Stimulated activated CD4-positive, alpha-beta T cell treated with anti-CD3 and anti-CD28 coated beads, Interleukin-4, amount 100 ng/mL, for 4 hours (primary cell): Measurements from ENCODE around the gene FAM193B.
"Not testable (repeated sequence)": the region's sequence is repeated elsewhere in the genome, so short reads cannot be mapped to it uniquely, and the experiment has no call there.

Source experiments
- DNase-seq, 2 experiments: peaks; one replicate each; pipeline ENCODE4 v3.0.0-alpha.2; 2020

Gene FAM193B

DNA sequence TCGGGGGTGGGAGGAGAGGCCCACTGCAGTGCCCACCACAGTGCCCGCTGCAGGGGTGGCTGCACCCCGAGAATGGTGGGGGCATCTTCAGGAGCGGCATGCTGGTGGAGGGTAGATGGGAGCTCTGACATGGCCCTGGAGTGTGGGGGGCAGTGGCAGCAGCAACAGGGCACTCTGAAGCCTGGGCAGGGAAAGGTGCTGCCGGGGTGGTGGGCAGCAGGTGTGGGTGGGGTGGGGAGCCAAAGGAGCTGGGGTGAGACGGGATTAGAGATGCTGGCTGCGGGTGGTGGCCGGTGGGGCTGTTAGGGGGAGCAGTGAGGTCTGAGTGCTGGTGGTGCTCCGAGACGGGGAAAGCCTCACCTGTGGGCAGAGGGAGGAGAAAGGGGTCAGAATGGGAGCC lies 18.0 kb downstream of the FAM193B start:
- no peak for DNase-seq

DNA sequence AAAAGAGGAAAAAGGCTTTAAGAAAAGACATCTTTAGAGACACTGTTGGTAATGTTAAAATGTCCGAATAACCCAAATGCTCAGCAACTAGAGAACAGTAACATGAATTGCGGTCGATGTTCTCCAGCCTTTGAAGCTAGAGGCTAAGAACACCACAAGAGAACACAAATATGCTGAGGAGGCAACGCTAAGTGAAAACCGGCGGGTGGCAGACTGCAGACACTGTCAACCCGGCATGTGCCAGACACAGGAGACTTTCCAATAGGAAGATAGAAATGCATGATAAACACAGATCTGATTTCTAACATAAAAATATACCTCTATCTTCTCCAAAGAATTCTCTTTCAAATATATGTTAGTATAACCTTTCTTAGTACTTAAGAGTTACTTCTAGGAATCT lies 19.2 kb downstream of the FAM193B start:
- no peak for DNase-seq

DNA sequence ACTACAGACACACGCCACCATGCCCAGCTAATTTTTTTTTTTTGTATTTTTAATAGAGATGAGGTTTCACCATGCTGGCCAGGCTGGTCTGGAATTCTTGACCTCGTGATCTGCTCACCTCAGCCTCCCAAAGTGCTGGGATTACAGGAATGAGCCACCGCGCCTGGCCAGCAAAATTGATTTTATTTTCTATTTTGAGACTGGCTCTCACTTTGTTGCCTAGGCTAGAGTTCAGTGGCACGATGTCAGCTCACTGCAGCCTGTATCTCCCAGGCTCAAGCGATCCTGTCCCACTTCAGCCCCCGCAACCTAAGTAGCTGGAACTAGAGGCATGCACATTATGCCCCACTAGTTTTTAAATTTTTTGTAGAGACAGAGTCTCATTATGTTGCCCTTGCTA lies 19.9 kb downstream of the FAM193B start:
- DNase-seq: not testable (repeated sequence)

DNA sequence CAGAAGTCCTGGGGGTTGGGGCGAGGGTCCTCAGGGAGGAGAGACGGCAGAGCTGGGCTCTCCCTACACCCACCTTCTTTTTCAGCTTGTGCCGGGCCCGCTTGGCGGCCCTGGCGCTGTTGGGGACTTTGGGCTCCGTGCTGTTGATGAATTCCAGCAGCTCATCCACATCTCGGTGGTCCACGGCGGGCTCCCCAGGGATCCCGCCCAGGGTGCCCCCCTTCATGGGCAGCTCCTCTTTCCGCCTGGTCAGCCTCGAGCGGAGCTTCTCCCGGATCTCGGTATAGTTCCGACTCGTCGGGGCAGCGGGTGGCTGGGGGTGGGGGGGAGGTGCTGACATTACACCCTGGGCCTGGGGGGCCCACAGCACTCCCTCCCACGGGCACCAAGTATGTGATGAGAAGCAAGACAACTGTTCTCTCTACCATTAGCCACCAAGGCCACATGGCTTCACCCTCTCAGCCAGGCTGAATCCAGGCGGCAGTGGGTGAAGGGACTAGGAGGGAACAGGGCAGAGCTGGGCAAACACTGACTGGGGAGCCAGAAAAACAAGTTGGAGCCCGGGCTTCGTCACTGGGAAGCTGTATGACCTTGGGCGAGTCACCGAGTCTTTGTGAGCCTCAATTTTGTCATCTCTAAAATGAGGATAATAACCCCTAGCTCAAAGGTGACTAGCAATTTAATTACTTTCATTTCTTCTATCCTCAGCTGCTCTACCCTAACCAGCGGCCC lies 23.0 kb downstream of the FAM193B start:
- no peak for DNase-seq

DNA sequence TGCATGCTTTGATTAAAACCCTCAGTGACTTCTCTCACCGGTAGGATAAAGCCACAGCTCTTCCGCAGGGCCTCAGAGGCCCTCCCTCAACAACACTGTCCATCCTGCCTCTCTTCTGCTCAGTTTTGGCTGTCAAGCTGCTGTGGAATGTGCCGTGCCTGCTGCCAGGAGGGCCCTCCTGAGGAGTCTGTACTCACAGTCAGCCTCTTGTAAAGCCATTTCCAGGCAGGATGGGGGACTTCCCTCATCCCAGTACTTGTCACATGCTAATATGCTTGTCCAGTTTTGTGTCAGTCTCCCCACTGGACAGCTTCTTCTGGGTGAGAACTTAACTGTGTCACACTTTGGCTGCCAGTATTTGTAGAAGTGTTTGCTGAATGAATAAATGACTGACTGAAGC lies 23.7 kb downstream of the FAM193B start:
- DNase-seq: no peak

DNA sequence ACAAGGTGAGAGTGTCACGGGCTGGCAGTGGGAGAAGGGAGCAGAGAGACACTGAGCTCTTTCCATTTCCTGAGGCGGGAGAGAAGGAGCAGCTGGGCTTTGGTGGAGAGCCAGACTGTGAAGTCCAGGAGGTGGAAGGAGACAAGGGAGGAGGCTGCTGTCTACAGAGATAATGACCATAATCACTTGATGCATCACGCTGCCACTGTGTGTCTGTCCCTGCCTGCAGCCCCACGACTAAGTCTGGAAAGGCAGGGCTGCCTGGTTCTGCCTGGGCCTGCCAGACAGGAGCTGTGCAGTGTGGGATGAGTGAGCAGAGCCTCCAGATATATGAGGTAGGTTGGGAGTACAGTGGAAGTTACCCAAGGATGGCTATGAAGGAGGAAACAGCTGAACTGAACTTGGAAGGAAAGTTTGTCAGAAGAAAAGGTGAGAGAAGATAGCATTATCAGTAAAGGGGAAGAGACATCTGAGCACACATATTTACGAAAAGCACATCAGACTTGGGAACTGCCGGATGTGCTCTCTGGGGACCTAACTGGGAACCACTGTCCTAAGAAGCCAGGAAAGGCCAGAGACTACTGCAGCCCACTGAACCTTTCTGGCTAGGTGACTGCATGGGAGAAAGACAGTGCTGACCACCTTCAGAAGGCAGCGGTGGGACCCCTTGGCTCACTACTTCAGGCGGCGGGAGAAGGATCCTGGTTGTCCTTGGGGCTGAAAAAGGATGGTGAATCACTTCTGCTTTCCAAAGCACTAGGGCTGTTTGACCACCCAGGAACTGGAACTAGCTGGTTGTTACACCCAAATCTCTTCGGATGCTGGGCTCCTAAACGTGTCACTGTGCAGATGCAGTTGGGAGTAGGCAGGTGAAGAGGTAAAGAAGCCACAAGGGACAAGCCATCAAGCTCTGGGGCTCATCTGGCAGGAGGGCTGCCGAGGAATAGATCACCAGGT lies 24.8 kb downstream of the FAM193B start:
- no peak for DNase-seq

DNA sequence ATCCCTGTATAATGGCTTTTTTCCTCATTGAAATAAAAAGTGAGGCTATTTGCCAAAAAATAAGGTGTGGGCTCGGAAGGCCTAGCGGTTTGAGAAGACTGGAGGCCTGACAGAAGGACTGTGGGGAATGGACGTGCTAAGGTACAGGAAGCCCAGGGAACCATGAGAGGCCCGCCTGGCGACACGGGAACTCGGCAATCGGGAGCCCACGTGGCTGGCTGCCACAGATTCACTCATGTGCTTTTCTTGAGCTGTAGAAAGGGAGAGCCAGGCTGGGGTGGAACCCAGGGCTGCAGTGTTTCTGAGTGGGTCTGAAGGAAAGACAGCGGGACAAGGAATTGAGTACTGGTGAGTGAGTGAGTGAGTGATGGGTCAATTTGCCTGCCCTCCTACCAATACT lies 25.7 kb downstream of the FAM193B start:
- DNase-seq: no peak

DNA sequence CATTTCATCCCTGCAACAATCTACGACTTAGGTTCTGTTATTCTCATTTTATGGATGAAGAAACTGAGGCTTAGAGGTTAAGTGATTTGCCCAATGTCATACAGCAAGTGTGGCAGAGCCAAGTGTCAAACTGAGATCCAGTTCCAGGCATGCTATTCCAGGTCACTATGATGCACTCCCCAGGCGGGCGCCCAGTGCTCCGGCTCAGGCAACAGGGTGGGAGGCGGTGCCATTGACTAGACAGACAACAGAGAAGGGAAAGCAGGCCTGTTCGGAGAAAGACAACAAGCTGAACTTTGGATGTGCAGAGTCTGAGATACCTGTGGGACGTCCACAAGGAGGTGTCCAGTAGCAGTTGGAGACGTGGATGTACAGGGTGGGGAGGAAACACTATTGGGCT lies 26.8 kb downstream of the FAM193B start:
- DNase-seq: no peak

DNA sequence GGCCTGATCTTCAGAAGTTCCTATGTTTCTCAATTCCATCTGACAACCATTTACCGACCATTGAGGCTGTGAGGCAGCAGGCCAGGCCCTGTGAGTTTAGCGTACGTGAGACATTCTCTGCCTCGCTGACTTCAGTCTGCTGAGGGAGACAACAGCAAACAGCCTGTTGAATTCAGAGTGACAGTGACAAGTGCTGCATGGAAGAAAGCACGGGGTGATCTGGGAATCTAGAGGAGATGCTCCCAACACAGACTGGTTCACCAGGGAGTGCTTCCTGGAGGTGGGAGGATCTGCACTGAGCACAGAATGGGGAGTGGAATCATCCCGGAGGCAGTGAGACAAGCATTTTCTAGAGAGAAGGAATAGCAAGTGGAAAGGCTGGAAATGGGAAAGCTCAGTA lies 27.6 kb downstream of the FAM193B start:
- DNase-seq: no peak

DNA sequence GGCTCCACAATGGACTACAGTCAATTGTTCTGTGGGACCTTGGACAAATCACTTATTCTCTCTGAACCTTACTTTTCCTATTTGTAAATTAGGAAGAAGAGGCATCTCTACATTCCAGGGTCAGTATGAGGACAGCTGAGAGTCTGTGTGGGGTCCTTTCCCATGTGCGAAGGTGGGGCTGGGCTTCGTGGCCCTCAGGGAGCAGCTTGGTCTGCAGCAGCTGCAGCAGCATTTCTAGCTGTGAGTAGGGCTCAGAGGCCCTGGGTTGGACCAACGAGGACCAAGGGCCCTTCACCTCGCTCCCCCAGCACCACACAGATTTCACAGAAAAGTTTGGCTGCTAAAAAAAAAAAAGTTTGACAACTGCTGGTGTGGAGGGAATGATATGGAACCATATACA lies 28.2 kb downstream of the FAM193B start:
- no peak for DNase-seq

DNA sequence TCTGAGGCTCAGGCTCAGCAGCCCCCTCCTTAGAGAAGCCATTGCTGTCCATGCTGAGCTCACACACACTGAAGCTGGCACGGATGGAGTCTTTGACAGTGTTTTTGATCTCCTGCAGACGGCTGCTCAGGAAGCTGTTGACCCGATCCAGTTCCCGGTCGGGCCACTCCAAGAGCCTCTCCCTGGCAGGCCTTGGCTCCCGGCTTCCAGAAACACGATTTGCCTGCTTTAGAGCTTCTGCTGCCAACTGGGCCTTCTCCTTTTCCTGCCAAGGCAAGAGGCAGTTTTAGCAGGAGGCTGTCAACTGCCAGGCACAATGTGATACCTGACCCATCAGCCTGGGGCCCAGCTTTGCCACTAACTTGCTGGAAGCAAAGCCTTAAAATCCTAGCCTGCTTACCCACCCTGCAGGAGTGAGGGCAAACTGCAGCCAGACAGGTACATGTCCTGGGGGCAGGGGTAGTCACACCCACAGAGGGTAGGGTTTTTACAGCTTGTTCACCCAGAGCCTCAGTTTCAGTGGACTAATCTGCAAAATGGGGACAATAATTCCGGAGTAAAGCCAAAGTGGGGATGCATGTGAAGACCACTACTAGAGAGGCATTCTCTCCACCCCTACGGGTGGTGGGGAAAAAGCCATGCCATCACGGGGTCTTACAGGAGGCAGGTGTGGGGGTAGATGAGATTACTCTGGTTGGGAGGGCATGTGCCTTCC lies 29.3 kb downstream of the FAM193B start:
- DNase-seq: no peak

DNA sequence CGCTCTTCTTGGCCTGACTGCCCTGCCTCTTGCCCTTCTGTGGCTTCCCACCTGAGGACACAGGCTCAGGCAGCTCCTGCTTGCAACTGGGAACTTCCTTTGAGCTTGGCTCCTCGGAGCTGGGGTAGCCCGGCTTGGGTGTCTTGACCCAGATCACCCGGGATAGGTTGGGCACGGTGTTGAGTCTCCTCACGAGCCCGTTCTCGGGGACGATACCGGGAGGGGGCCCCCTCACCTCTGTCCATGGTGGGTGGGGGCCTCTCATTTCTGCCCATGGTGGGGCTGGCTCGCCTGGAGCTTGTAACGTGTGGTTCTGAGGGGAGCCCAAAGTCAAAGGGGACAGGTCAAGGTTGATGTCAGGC lies 29.8 kb downstream of the FAM193B start:
- no peak for DNase-seq

DNA sequence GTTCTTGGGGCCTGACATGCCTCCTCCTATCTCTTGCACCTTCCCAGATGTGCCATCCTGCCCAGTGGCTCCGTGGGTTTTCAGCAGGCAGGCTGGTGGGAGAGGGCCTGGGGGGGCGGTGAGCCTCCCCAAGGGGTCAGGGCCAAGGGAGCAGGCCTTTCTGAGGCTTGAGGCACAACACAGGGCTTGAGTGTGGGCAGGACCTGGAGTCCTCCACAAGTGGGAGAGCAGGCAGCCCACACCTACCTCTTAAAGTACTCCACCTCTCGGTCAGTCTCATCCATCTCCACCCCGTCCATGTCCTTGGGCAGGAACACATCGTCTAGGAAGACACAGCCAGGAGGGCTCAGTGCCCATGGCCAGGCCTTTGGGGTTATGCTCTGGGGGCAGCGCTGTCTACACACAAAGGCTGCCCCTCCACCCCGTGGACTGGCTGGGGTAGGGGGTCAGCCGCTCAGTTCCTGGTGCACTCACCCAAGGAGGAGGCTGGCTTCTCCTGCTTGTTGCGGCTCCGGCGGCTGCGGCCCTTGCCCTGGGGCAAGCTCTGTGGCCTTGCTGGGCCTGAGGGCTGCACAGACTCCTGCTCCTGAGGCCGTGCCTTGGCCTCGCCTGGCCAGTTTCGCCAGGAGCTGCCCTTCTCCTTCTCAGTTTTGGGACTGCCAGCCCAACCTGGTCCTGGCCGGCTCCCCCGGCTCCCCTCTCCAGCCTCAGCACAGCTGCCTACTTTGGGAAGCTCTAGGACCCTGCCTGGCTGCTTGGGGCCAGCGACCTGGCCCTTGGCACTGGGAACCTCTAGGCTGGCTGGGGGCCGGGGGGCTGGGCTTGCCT lies 30.4 kb downstream of the FAM193B start:
- no peak for DNase-seq

DNA sequence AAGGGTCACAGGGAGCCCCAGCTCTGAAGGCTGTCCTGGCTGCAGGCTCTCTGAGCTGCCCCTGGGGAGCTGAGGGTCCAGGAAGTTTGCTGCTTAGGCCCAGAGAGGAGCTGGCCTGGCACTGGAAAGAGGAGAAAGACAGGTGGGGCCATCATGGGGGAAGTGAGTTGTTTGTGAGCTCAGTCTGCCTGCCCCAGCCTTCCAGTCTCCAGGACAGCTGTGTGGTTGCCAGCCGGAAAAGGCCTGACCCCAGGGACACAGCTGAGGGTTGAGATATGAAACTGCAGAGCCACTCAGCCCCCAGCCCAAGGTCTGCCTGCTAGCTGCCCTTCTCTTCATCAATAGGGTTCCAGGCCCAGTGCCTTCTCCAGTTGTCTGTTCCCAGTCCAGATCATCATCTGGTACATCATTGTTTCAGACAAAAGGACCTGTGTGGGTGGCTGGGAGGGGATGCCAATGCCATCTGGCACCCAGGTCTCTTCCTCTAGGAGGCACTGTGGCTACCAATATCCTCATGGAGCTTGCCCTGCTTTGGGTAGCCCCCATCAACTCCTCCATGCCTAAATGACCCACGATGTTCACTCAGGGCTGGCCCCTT lies 33.3 kb downstream of the FAM193B start:
- no peak for DNase-seq

DNA sequence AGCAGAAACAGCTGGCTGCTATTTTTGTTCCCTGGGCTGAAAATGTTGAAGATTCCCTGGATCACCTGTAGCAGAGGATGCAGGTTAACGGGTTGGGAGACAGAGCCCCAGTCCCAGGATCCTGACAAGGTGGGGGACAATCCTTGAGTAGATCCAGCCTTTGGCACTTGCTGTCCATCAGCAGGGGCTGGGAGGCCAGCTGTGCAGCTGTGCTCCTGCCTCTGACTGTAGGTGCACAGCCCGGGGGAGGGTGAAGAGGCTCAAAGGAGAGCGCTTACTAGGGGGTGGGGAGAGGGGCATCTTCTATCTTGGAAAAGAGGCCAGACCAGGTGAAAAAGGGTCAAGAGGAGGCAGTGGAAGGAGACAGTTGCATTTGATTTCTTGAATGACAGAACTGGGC lies 34.1 kb downstream of the FAM193B start:
- DNase-seq: no peak

DNA sequence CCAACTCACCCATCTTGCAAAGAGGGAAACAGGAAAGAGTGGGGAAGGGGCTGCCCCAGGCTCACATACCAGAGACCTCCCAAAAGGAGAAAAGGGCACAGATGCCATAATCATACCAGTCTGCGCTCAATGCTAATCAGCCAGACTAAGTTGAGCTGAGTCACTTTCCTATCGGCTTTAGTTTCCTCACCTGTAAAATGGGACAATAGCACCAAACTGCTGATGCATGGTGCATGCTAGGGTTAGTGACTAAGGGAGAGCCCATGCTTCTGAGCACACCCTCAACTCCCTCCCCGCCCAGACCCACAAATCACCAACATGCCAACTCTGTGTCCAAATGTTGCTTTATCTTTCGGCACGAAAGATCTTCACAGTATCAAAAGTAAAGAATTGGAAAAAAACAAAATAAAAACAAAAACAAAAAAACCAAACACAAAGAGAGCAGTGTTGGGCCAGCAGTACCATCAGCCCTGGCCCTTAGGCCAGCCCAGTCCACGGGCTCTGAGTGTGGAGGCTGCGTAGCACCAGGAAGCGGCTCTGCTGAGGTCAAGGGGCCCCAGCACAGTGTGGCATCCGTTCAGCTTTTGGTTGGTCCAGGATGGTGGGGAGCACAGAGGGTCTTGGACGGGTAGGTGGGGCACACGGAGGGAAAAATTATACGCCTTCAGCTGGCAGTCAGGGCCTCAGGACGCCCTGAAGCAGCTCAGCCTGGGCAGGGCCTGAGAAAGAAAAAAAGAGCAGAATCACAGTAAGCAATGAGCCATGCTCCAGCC lies 34.7 kb downstream of the FAM193B start:
- DNase-seq: no peak

DNA sequence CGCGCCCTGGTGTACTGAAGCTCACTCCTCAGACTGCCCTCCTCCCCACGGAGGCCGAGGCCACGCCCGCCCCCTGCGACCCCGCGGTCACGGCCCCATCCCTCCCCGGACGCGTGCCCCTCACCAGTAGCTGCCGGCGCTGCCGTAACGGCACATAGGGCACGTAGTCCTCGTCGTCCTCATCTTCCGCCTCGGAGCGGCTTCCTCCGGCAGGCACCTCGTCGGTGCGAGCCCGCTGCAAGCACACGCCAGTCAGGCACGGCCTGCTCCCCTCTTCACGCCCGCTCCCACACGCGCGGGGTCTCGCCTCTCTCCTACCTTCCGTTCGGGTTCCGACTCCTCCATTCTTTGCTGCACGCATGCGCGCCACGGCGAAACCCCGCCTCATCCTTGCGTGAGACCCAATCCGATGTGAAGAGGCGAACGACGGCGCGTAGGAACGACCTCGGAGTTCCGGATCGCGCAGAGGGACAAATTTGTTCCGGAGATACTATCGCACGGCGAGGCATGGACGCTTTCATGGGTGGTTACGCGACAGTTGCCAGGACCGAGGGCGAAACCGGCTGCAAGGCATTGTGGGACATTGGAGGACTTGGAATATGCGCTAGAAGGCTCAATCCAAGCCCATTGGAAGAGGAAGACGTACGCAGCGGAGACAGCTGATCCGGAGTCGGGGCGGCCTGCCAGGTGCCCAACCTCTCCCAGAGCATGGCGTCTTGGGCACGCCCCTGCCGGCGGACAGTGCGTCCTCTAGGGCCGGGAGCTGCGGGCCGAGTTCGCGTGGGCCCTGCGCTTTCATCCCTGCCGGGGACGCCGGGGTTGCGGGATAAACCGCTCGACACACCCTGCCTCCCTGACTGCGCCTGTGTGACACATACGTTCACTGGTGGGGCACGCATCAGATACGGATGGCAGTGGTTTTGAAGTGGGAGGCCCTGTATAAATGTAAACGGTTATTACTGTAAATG lies 37.5 kb downstream of the FAM193B start, which contains the start of gene DDX41:
Gene DDX41 (minus strand): TSS at position 361 of the 968 bp plus-strand sequence. CDS start 16 bp downstream, at position 345.
- peak; percentile 93 to 95 for DNase-seq

DNA sequence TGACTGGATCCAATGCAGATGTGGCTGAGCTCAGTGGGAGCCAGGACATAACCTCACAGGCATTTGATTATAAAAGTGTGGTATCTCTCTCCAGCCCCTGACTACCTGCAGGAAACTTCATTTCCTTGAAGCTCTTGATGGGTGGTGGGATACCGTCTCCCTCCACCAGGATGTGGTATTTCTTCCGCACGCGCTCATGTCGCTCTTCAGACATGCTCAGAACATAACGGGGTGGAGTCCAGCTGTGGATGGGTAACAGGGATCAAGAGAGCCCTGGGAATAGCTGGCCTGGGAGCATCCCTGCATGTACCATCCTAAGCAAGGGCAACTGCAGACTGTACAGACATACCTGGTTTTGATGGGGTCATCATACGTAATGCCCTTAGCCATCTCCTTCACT lies 38.8 kb downstream of the FAM193B start:
- no peak for DNase-seq

DNA sequence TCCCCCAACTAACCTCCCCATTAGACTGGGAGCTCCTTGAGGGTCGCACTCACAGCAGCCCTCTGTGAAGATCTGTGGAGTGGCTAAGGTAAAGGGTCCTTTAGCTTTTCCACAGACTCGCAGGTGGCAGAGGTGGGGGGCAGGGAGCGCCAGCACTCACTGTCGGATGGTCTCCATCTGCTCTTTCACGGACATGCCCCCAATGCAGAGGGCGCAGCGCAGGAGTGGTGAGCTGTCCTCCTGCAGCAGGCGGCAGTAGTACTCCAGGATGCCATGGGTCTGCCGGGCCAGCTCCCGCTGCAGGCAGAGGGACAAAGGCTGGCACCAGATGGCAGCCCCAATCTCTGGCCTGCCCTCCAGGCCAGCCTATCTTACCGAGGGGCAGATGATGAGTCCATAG lies 39.8 kb downstream of the FAM193B start:
- DNase-seq: no peak

DNA sequence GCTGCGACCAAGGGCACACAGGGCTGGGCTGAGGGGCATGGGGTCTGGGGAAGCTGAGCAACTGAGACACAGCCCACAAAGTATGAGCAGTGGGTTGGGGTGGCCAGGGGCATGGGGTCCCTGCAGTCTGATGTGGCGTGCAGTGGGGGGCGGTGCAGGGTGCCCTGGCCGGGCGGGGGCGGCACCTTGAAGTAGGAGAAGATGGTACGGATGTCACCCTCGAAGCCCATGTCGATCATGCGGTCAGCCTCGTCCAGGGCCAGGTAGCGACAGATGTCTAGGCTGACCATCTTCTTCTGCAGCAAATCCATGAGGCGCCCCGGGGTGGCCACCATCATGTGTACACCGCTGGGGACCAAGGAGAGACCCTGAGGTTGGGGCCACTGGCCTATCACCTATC lies 40.9 kb downstream of the FAM193B start:
- DNase-seq: no peak
